Amniotic epithelial cell (primary cell): Measurements from ENCODE around the gene UGDH.
A peak's percentile ranks its signal among the peaks of the same experiment; 100 is the strongest.
"Not testable (repeated sequence)": the region's sequence is repeated elsewhere in the genome, so short reads cannot be mapped to it uniquely, and the experiment has no call there.

Experiments
- DNase-seq: peaks from one replicate; pipeline ENCODE4 v3.0.0-alpha.2; 2010; ENCODE audit warnings: low read depth

Gene UGDH

GRCh38 chr4:39529534-39529933 is 2.3 kb upstream of the UGDH start:
- no peak for DNase-seq

GRCh38 chr4:39528061-39528465 is 824 bp upstream of the UGDH start:
- DNase-seq, result no peak

GRCh38 chr4:39526765-39527295 is 409 bp downstream of the UGDH start:
- DNase-seq, result no peak

- DNase-seq, result no peak
Observed at GRCh38 chr4:39525822-39526690, 1.2 kb downstream of the UGDH start.

- DNase-seq, result no peak
Observed at GRCh38 chr4:39524161-39524957, 2.9 kb downstream of the UGDH start.

GRCh38 chr4:39522068-39522467 is 5.2 kb downstream of the UGDH start:
- no peak for DNase-seq

- no peak for DNase-seq
Observed at GRCh38 chr4:39521253-39521919, 5.9 kb downstream of the UGDH start.

- DNase-seq, result no peak
Observed at GRCh38 chr4:39518484-39518883, 8.8 kb downstream of the UGDH start.

- DNase-seq, result no peak
Observed at GRCh38 chr4:39516407-39516966, 10.8 kb downstream of the UGDH start.

GRCh38 chr4:39515669-39516401 is 11.4 kb downstream of the UGDH start:
- DNase-seq, result not testable (repeated sequence)

- DNase-seq, result peak; percentile 37
Observed at GRCh38 chr4:39514888-39515401, 12.3 kb downstream of the UGDH start.

- DNase-seq, result not testable (repeated sequence)
Observed at GRCh38 chr4:39514266-39514665, 13.0 kb downstream of the UGDH start.

GRCh38 chr4:39510348-39510929 is 16.8 kb downstream of the UGDH start:
- DNase-seq, result no peak

- peak; percentile 47 for DNase-seq
Observed at GRCh38 chr4:39505581-39505980, 21.7 kb downstream of the UGDH start.

- no peak for DNase-seq
Observed at GRCh38 chr4:39504538-39504937, 22.7 kb downstream of the UGDH start.

GRCh38 chr4:39502664-39503035 is 24.6 kb downstream of the UGDH start:
- not testable (repeated sequence) for DNase-seq

- DNase-seq, result peak; percentile 71
Observed at GRCh38 chr4:39502019-39502663, 25.1 kb downstream of the UGDH start.

GRCh38 chr4:39498727-39499020 is 28.6 kb downstream of the UGDH start:
- DNase-seq, result no peak

GRCh38 chr4:39497909-39498726 is 29.1 kb downstream of the UGDH start:
- no peak for DNase-seq
